Tibial artery (tissue), 4 donors: Measurements from ENCODE around the gene BLOC1S5.

ENCODE experiments used
- DNase-seq, 2 donors: peaks; one replicate each; pipeline ENCODE4 v3.0.0-alpha.2; 2019
- H3K27ac ChIP-seq, 2 donors: fragments of 200-600 bp; sonication (generic) in 1 of 2; 1 replicate in 1 of 2; 2 replicates in 1 of 2; pipeline ENCODE4 v1.5.1; 2018 to 2019; ENCODE audit warnings: mild to moderate bottlenecking in 1 of 2
- H3K27me3 ChIP-seq, 2 donors: fragments of 200-600 bp; sonication (generic) in 1 of 2; one replicate each; pipeline versions ENCODE4 v1.5.1 to v1.6.0; 2016 to 2019
- H3K36me3 ChIP-seq, 3 donors: fragments of 200-600 bp; sonication (generic) in 2 of 3; one replicate each; pipeline ENCODE4 v1.5.1; 2016 to 2019; ENCODE audit warnings: mild to moderate bottlenecking in 2 of 3
- H3K4me1 ChIP-seq, 4 donors: fragments of 200-600 bp; sonication (generic) in 2 of 4; 1 replicate in 3 of 4; 2 replicates in 1 of 4; pipeline ENCODE4 v1.5.1; 2016 to 2019
- H3K4me3 ChIP-seq, 2 donors: fragments of 200-600 bp; sonication (generic) in 1 of 2; 1 replicate in 1 of 2; 2 replicates in 1 of 2; pipeline ENCODE4 v1.5.1; 2018 to 2019; ENCODE audit warnings: mild to moderate bottlenecking in 2 of 2
- H3K9me3 ChIP-seq, 3 donors: fragments of 200-600 bp; sonication (generic) in 1 of 3; one replicate each; pipeline ENCODE4 v1.5.1; 2016 to 2019
- intact Hi-C: fragments of 100-400 bp; cut with DNase I; formaldehyde crosslinking; loops from one replicate; pipeline ENCODE4 v1.15.0; 2023; ENCODE audit warnings: low total_unique reads
- TF ChIP-seq, protein P1 (sequence below), 2 experiments: fragments of 200-600 bp in 1 of 2; fragments of 450-650 bp in 1 of 2; IDR thresholded peaks; one replicate each; pipeline ENCODE4 v1.5.1; 2017 to 2019; ENCODE audit warnings: antibody characterized with exemption in 2 of 2, mild to moderate bottlenecking in 1 of 2, moderate library complexity in 1 of 2

The BLOC1S5 gene

GRCh38 chr6:8064638-8065518 is 689 bp upstream of the BLOC1S5 start:
- H3K27me3 ChIP-seq = no peaks in the 10 kb centered on the region
- no peak for DNase-seq
- TF ChIP-seq, protein P1, sequence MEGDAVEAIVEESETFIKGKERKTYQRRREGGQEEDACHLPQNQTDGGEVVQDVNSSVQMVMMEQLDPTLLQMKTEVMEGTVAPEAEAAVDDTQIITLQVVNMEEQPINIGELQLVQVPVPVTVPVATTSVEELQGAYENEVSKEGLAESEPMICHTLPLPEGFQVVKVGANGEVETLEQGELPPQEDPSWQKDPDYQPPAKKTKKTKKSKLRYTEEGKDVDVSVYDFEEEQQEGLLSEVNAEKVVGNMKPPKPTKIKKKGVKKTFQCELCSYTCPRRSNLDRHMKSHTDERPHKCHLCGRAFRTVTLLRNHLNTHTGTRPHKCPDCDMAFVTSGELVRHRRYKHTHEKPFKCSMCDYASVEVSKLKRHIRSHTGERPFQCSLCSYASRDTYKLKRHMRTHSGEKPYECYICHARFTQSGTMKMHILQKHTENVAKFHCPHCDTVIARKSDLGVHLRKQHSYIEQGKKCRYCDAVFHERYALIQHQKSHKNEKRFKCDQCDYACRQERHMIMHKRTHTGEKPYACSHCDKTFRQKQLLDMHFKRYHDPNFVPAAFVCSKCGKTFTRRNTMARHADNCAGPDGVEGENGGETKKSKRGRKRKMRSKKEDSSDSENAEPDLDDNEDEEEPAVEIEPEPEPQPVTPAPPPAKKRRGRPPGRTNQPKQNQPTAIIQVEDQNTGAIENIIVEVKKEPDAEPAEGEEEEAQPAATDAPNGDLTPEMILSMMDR (IDR thresholded peaks at IDR 0.05) = peak in 1 of 2 experiments; percentile 0
- peaks cover 0 to 14% (median 7%) of the 10 kb centered on the region in 3 donors for H3K36me3 ChIP-seq
- H3K27ac ChIP-seq = peak overlapping the region; percentile 94 to 97
- intact Hi-C loops = loop anchor here (5.0 to 10.0 kb wide), 2 partner anchors 150 to 338 kb away; partner anchors contain the start of genes BMP6 and TXNDC5
- no peaks in the 10 kb centered on the region for H3K9me3 ChIP-seq
- H3K4me1 ChIP-seq = peaks cover 0 to 12% (median 4%) of the 10 kb centered on the region in 4 donors
- H3K4me3 ChIP-seq = peak overlapping the region; percentile 94 to 97

- H3K4me1 ChIP-seq = peaks cover 0 to 7% (median 3%) of the 10 kb centered on the region in 4 donors
- H3K27me3 ChIP-seq = no peaks in the 10 kb centered on the region
- peaks cover 0 to 18% (median 7%) of the 10 kb centered on the region in 3 donors for H3K36me3 ChIP-seq
- H3K27ac ChIP-seq = no peak overlapping the region
- DNase-seq = no peak
- intact Hi-C loops = loop anchor here (5.0 to 10.0 kb wide), 2 partner anchors 147 to 334 kb away; partner anchors contain the start of genes BMP6 and TXNDC5
- TF ChIP-seq, protein P1 (IDR thresholded peaks at IDR 0.05) = no peak
- no peaks in the 10 kb centered on the region for H3K9me3 ChIP-seq
- no peak overlapping the region for H3K4me3 ChIP-seq
These were observed 2.5 kb downstream of the BLOC1S5 start for GRCh38 chr6:8061736-8062135.

GRCh38 chr6:8060346-8060745 is 3.8 kb downstream of the BLOC1S5 start:
- TF ChIP-seq, protein P1 (IDR thresholded peaks at IDR 0.05) = no peak
- no peaks in the 10 kb centered on the region for H3K9me3 ChIP-seq
- H3K36me3 ChIP-seq = peaks cover 0 to 24% (median 7%) of the 10 kb centered on the region in 3 donors
- DNase-seq = no peak
- no peaks in the 10 kb centered on the region for H3K27me3 ChIP-seq
- H3K4me1 ChIP-seq = peaks cover 0 to 7% (median 3%) of the 10 kb centered on the region in 4 donors
- no peak overlapping the region for H3K27ac ChIP-seq
- intact Hi-C loops = loop anchor here (5.0 to 10.0 kb wide), 2 partner anchors 146 to 333 kb away; partner anchors contain the start of genes BMP6 and TXNDC5
- H3K4me3 ChIP-seq = no peak overlapping the region

DNA sequence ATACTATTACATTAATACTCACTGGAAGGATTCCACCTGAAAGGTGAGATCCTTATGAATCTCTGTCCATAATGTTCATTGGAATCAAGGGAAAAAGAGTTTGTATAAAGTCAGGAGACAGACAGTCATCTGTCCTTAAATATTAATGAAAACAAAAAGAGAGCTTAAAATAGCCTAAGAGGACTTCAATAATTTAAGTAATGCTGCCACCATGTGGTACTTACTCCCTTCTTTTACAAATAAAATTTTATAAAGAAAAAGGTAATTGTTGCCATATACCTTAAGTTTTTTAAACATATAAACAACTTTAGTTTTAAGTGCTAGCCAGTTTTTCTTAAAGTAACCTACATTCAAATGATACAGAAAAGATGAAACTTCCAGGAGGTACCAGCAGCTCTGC is 5.1 kb downstream of the BLOC1S5 start:
- H3K27me3 ChIP-seq = no peaks in the 10 kb centered on the region
- DNase-seq = no peak
- peaks cover 0 to 6% (median 0%) of the 10 kb centered on the region in 4 donors for H3K4me1 ChIP-seq
- no peak overlapping the region for H3K4me3 ChIP-seq
- TF ChIP-seq, protein P1 (IDR thresholded peaks at IDR 0.05) = peak in 1 of 2 experiments; percentile 19
- no peaks in the 10 kb centered on the region for H3K9me3 ChIP-seq
- intact Hi-C loops = no loop called here
- H3K27ac ChIP-seq = no peak overlapping the region
- peaks cover 0 to 24% (median 7%) of the 10 kb centered on the region in 3 donors for H3K36me3 ChIP-seq

DNA sequence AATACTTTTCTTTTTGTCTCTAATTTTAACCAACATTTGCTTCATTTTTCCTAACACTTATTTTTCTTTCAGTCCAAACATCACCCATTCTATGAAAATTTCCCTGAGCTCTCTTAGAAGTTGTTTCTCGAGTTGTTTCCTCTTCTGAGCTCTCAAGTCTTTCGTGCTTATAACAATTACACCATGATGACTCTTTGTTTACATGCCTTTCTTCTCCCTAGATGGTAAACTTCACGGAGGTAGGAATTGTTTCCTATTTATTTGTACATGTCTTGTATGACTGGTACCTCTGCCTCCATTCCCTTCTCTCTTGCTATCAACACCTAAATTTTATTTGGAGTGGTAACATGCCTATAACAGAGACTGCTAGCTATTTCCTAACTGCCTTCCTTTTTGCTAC is 6.4 kb downstream of the BLOC1S5 start:
- peaks cover 0 to 24% (median 7%) of the 10 kb centered on the region in 3 donors for H3K36me3 ChIP-seq
- TF ChIP-seq, protein P1 (IDR thresholded peaks at IDR 0.05) = no peak

More for the DNA sequence above, 6.4 kb downstream of the BLOC1S5 start:
- DNase-seq = no peak
- H3K27ac ChIP-seq = no peak overlapping the region
- H3K4me1 ChIP-seq = no peaks in the 10 kb centered on the region
- H3K9me3 ChIP-seq = no peaks in the 10 kb centered on the region
- intact Hi-C loops = no loop called here
- H3K27me3 ChIP-seq = no peaks in the 10 kb centered on the region
- no peak overlapping the region for H3K4me3 ChIP-seq
